PC-3 (cell line): Measurements from ENCODE around the gene GPATCH1. TPM values are rescaled to one million over a fixed set of nuclear protein-coding genes. Genes with fewer than 3 reads are reported as not detected.

ENCODE experiments used
- ATAC-seq: fragments of 200-7000 bp; cut with Tn5 transposase; 2 replicates; pipeline ENCODE4 v1.9.1; 2020; ENCODE audit warnings: mild to moderate bottlenecking, moderate library complexity
- BruUV-seq: library from RNA; stranded (reverse); fragments of 400-500 nt; replicated peaks from 2 replicates; lab custom pipeline; 2021; lab: Mats Ljungman, UMichigan
- CTCF ChIA-PET: fragments of 300-600 bp; sonication (Branson Sonifier 250); formaldehyde crosslinking; loops from one replicate; lab custom pipeline; 2022; ENCODE audit warnings: antibody characterized with exemption; lab: Charles Lee
- POLR2A ChIA-PET: fragments of 300-600 bp; sonication (Branson Sonifier 250); formaldehyde crosslinking; loops from one replicate; lab custom pipeline; 2022; ENCODE audit warnings: antibody characterized with exemption; ENCODE audit not compliant: unreplicated experiment; lab: Charles Lee
- DNase-seq: peaks from one replicate; pipeline ENCODE4 v3.0.0-alpha.2; 2015
- H2AFZ ChIP-seq: fragments of 300-600 bp; sonication (generic); 2 replicates; pipeline ENCODE4 v1.6.0; 2016; ENCODE audit warnings: antibody characterized with exemption, low read length
- H3F3A ChIP-seq: fragments of 300-600 bp; sonication (generic); one replicate; pipeline ENCODE4 v1.6.0; 2017; ENCODE audit warnings: antibody characterized with exemption, low read length, control low read depth, mild to moderate bottlenecking; ENCODE audit not compliant: unreplicated experiment
- H3K27ac ChIP-seq: fragments of 300-600 bp; sonication (generic); 2 replicates; pipeline ENCODE4 v1.5.1; 2016; ENCODE audit warnings: mild to moderate bottlenecking, low read length
- H3K27me3 ChIP-seq: fragments of 300-600 bp; sonication (generic); 2 replicates; pipeline ENCODE4 v1.6.1; 2016; ENCODE audit warnings: low read length, mixed read lengths
- H3K36me3 ChIP-seq: fragments of 300-600 bp; sonication (generic); 2 replicates; pipeline ENCODE4 v1.6.1; 2016; ENCODE audit warnings: low read depth, mixed run types, low read length, mixed read lengths
- H3K4me1 ChIP-seq: fragments of 300-600 bp; sonication (generic); 2 replicates; pipeline ENCODE4 v1.5.1; 2016; ENCODE audit warnings: low read length; ENCODE audit not compliant: insufficient read depth
- H3K4me2 ChIP-seq: fragments of 300-600 bp; sonication (generic); 2 replicates; pipeline ENCODE4 v1.6.0; 2016; ENCODE audit warnings: low read length
- H3K4me3 ChIP-seq: fragments of 300-600 bp; sonication (generic); 2 replicates; pipeline ENCODE4 v1.5.1; 2016; ENCODE audit warnings: mild to moderate bottlenecking, low read length, mixed read lengths
- H3K79me2 ChIP-seq: fragments of 300-600 bp; sonication (generic); 2 replicates; pipeline ENCODE4 v1.6.1; 2017; ENCODE audit warnings: low read length, mixed read lengths
- H3K9ac ChIP-seq: fragments of 300-600 bp; sonication (generic); 2 replicates; pipeline ENCODE4 v1.6.0; 2016; ENCODE audit warnings: mild to moderate bottlenecking, low read length
- H3K9me2 ChIP-seq: fragments of 300-600 bp; sonication (generic); replicated peaks from 2 replicates; pipeline ENCODE4 v1.6.1; 2016; ENCODE audit warnings: mixed run types, low read length, mixed read lengths
- H3K9me3 ChIP-seq: fragments of 300-600 bp; sonication (generic); 2 replicates; pipeline ENCODE4 v1.6.1; 2016; ENCODE audit warnings: low read length, mixed read lengths
- H4K20me1 ChIP-seq: fragments of 300-600 bp; sonication (generic); 2 replicates; pipeline ENCODE4 v1.6.1; 2016; ENCODE audit warnings: low read length, mixed read lengths
- CTCF ChIP-seq: fragments of 300-600 bp; sonication (generic); conservative IDR thresholded peaks from 2 replicates; pipeline ENCODE4 v1.5.1; 2017; ENCODE audit warnings: antibody characterized with exemption, low read depth, mild to moderate bottlenecking, low read length
- EZH2 ChIP-seq: fragments of 300-600 bp; sonication (generic); IDR thresholded peaks from one replicate; pipeline ENCODE4 v1.6.1; 2017; ENCODE audit warnings: antibody characterized with exemption, mild to moderate bottlenecking, low read length; ENCODE audit not compliant: unreplicated experiment
- EZH2phosphoT487 ChIP-seq: fragments of 300-600 bp; sonication (generic); IDR thresholded peaks from 2 replicates; pipeline ENCODE4 v1.6.1; 2018; ENCODE audit warnings: mild to moderate bottlenecking, antibody characterized with exemption, low read length, borderline replicate concordance
- intact Hi-C: fragments of 100-400 bp; cut with micrococcal nuclease; formaldehyde crosslinking; loops from 2 replicates; pipeline ENCODE4 v1.9.0; 2023
- total RNA-seq: library from RNA; depleted of rRNA; stranded (reverse); fragments of >200 nt; gene quantifications from 2 replicates; pipeline ENCODE4 v1.2.3, GENCODE V29; 2014

The GPATCH1 gene
- total RNA-seq, 1 experiment from 2014 or later, result 6.9 TPM

DNA sequence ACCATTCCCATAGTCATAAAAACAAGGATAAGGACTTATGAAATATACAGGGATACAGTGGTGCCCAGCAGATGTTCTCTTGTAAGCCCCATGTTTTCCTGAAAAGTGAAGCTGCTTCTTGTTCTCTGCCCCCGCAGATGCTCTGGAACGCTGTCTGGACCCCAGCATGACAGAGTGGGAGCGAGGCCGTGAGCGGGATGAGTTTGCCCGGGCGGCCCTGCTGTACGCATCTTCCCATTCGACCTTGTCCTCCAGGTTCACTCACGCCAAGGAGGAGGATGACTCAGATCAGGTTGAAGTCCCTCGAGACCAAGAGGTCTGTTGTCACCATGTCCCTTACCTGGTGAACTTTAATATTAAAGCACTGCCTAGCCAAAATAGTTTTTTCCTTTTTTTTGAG, 30.6 kb downstream of the GPATCH1 start:
- Histone ChIP-seq H3K9ac (no peak overlapping the region), H3F3A (no peaks in the 10 kb centered on the region), H3K9me3 (no peaks in the 10 kb centered on the region), H3K4me2 (no peak overlapping the region), H3K27ac (no peak overlapping the region), H4K20me1 (no peaks in the 10 kb centered on the region), H3K27me3 (no peaks in the 10 kb centered on the region), H3K4me3 (no peak overlapping the region), H2AFZ (no peak overlapping the region), H3K79me2 (no peaks in the 10 kb centered on the region), H3K4me1 (no peaks in the 10 kb centered on the region), H3K9me2 (no peaks in the 10 kb centered on the region), H3K36me3 (peaks cover 9% of the 10 kb centered on the region; the same call in 1 of the 2 replicates)
- intact Hi-C loops, result no loop called here
- ChIA-PET CTCF (no interaction called here), POLR2A (no interaction called here)
- ATAC-seq, result no peak
- no peak for TF ChIP-seq CTCF
- no peak for TF ChIP-seq EZH2phosphoT487
- no peak for TF ChIP-seq EZH2
- no peak for DNase-seq
- BruUV-seq, result no TSS peak

GRCh38 chr19:33114312-33114711, 33.3 kb downstream of the GPATCH1 start:
- ChIA-PET CTCF (interaction anchor here (0.7 kb wide), 1 partner anchor 86 kb away, joined by 3 read pairs; no protein-coding TSS in a partner anchor), POLR2A (interaction anchor here (0.7 kb wide), 1 partner anchor 8 kb away, joined by 5 read pairs; no protein-coding TSS in a partner anchor)
- intact Hi-C loops, result no loop called here
- Histone ChIP-seq H2AFZ (no peak overlapping the region), H3K4me1 (no peaks in the 10 kb centered on the region), H3F3A (no peaks in the 10 kb centered on the region), H3K27ac (no peak overlapping the region), H3K4me2 (no peak overlapping the region), H3K9ac (no peak overlapping the region), H3K4me3 (no peak overlapping the region), H4K20me1 (no peaks in the 10 kb centered on the region), H3K36me3 (peaks cover 9% of the 10 kb centered on the region; the same call in 1 of the 2 replicates), H3K27me3 (no peaks in the 10 kb centered on the region), H3K9me2 (no peaks in the 10 kb centered on the region), H3K79me2 (no peaks in the 10 kb centered on the region), H3K9me3 (no peaks in the 10 kb centered on the region)
- no TSS peak for BruUV-seq
- TF ChIP-seq EZH2 (no peak), CTCF (no peak), EZH2phosphoT487 (no peak)
- DNase-seq (peak; percentile 23), ATAC-seq (no peak)

- intact Hi-C loops, result no loop called here
- H3K9ac ChIP-seq, result no peak overlapping the region
- DNase-seq, result no peak
- no peak overlapping the region for H3K4me2 ChIP-seq
- no peak for ATAC-seq
- CTCF ChIA-PET, result no interaction called here
- peaks cover 3% of the 10 kb centered on the region; the same call in 1 of the 2 replicates for H3K36me3 ChIP-seq
- H3K9me2 ChIP-seq, result no peaks in the 10 kb centered on the region
- H3K4me3 ChIP-seq, result no peak overlapping the region
- H4K20me1 ChIP-seq, result no peaks in the 10 kb centered on the region
- no peaks in the 10 kb centered on the region for H3K27me3 ChIP-seq
- TF ChIP-seq CTCF (no peak), EZH2 (no peak), EZH2phosphoT487 (no peak)
- no peak overlapping the region for H2AFZ ChIP-seq
- BruUV-seq, result no TSS peak
- H3F3A ChIP-seq, result no peaks in the 10 kb centered on the region
- no peak overlapping the region for H3K27ac ChIP-seq
- H3K4me1 ChIP-seq, result no peaks in the 10 kb centered on the region
- no peaks in the 10 kb centered on the region for H3K9me3 ChIP-seq
- no peaks in the 10 kb centered on the region for H3K79me2 ChIP-seq
- POLR2A ChIA-PET, result no interaction called here
Observed at GRCh38 chr19:33117501-33117900, 36.5 kb downstream of the GPATCH1 start.
